Parathyroid adenoma (tissue), 2 donors: Measurements from ENCODE around the gene NTN4.
"Not testable (repeated sequence)": the region's sequence is repeated elsewhere in the genome, so short reads cannot be mapped to it uniquely, and the experiment has no call there.

ENCODE experiments used
- H2AFZ ChIP-seq: fragments of 300-600 bp; sonication (generic); one replicate; pipeline ENCODE4 v1.7.0; 2017; ENCODE audit warnings: antibody characterized with exemption, mild to moderate bottlenecking
- H3K27ac ChIP-seq: fragments of 300-600 bp; sonication (generic); one replicate; pipeline ENCODE4 v1.7.0; 2017
- H3K27me3 ChIP-seq: fragments of 300-600 bp; sonication (generic); one replicate; pipeline ENCODE4 v1.7.0; 2017; ENCODE audit warnings: low read length; ENCODE audit not compliant: control insufficient read depth, insufficient read depth
- H3K36me3 ChIP-seq: fragments of 300-600 bp; sonication (generic); one replicate; pipeline ENCODE4 v1.7.0; 2017; ENCODE audit warnings: low read length; ENCODE audit not compliant: control insufficient read depth, insufficient read depth
- H3K4me1 ChIP-seq: fragments of 300-600 bp; sonication (generic); one replicate; pipeline ENCODE4 v1.7.0; 2017; ENCODE audit warnings: control low read depth
- H3K4me2 ChIP-seq: fragments of 300-600 bp; sonication (generic); one replicate; pipeline ENCODE4 v1.7.0; 2017; ENCODE audit warnings: low read length
- H3K4me3 ChIP-seq: fragments of 300-600 bp; sonication (generic); one replicate; pipeline ENCODE4 v1.7.0; 2017; ENCODE audit warnings: low read depth, low read length
- H3K79me2 ChIP-seq: fragments of 300-600 bp; sonication (generic); one replicate; pipeline ENCODE4 v1.7.0; 2017; ENCODE audit warnings: control low read depth
- H3K9ac ChIP-seq: fragments of 300-600 bp; sonication (generic); one replicate; pipeline ENCODE4 v1.7.0; 2017; ENCODE audit warnings: mild to moderate bottlenecking
- H3K9me3 ChIP-seq: fragments of 300-600 bp; sonication (generic); one replicate; pipeline ENCODE4 v1.7.0; 2017; ENCODE audit warnings: low read length; ENCODE audit not compliant: control insufficient read depth
- CTCF ChIP-seq: fragments of 300-600 bp; sonication (generic); IDR thresholded peaks from one replicate; pipeline ENCODE4 v1.7.0; 2017; ENCODE audit warnings: antibody characterized with exemption, mild to moderate bottlenecking
- donor health status: primary hyperparathyroidism.

NTN4 gene

GRCh38 chr12:95784286-95784685 is 6.3 kb downstream of the NTN4 start:
- no peak overlapping the region for H2AFZ ChIP-seq
- no peaks in the 10 kb centered on the region for H3K27me3 ChIP-seq
- H3K27ac ChIP-seq: no peak overlapping the region
- no peak overlapping the region for H3K9ac ChIP-seq
- H3K4me3 ChIP-seq: no peak overlapping the region
- no peaks in the 10 kb centered on the region for H3K4me1 ChIP-seq
- no peak overlapping the region for H3K4me2 ChIP-seq
- H3K9me3 ChIP-seq: no peaks in the 10 kb centered on the region
- H3K79me2 ChIP-seq: no peaks in the 10 kb centered on the region
- TF ChIP-seq CTCF: no peak
- H3K36me3 ChIP-seq: no peaks in the 10 kb centered on the region

GRCh38 chr12:95775466-95775865 is 15.1 kb downstream of the NTN4 start:
- H3K4me3 ChIP-seq, H3K27ac ChIP-seq, H3K4me1 ChIP-seq, H3K79me2 ChIP-seq, H3K36me3 ChIP-seq, H3K9ac ChIP-seq, H3K27me3 ChIP-seq, H3K9me3 ChIP-seq, H2AFZ ChIP-seq, H3K4me2 ChIP-seq: not testable (repeated sequence)

- no peaks in the 10 kb centered on the region for H3K79me2 ChIP-seq
- no peak for TF ChIP-seq CTCF
- H3K9me3 ChIP-seq: no peaks in the 10 kb centered on the region
- H3K4me3 ChIP-seq: no peak overlapping the region
- no peak overlapping the region for H3K27ac ChIP-seq
- H3K4me2 ChIP-seq: no peak overlapping the region
- no peak overlapping the region for H3K9ac ChIP-seq
- H2AFZ ChIP-seq: no peak overlapping the region
- H3K4me1 ChIP-seq: no peaks in the 10 kb centered on the region
- H3K36me3 ChIP-seq: no peaks in the 10 kb centered on the region
- H3K27me3 ChIP-seq: no peaks in the 10 kb centered on the region
Observed at GRCh38 chr12:95774311-95775045, 16.1 kb downstream of the NTN4 start.

- Histone ChIP-seq H3K27ac (no peak overlapping the region), H3K9me3 (no peaks in the 10 kb centered on the region)
Observed at GRCh38 chr12:95773320-95773719, 17.2 kb downstream of the NTN4 start.

GRCh38 chr12:95767703-95768102 is 22.9 kb downstream of the NTN4 start:
- H3K4me3 ChIP-seq: no peak overlapping the region
- no peak overlapping the region for H3K27ac ChIP-seq
- no peak overlapping the region for H3K9ac ChIP-seq
- no peaks in the 10 kb centered on the region for H3K4me1 ChIP-seq
- no peaks in the 10 kb centered on the region for H3K79me2 ChIP-seq
- H3K9me3 ChIP-seq: no peaks in the 10 kb centered on the region
- H3K36me3 ChIP-seq: no peaks in the 10 kb centered on the region
- H2AFZ ChIP-seq: no peak overlapping the region
- H3K4me2 ChIP-seq: no peak overlapping the region
- no peaks in the 10 kb centered on the region for H3K27me3 ChIP-seq
- no peak for TF ChIP-seq CTCF

More at GRCh38 chr12:95773320-95773719, 17.2 kb downstream of the NTN4 start:
- Histone ChIP-seq H3K27me3 (no peaks in the 10 kb centered on the region), H3K4me3 (no peak overlapping the region), H2AFZ (no peak overlapping the region), H3K4me2 (no peak overlapping the region), H3K79me2 (no peaks in the 10 kb centered on the region), H3K4me1 (no peaks in the 10 kb centered on the region), H3K36me3 (no peaks in the 10 kb centered on the region), H3K9ac (no peak overlapping the region)
- no peak for TF ChIP-seq CTCF
